GM21576 (cell line): ENCODE results near the gene SP6.

Experiments used
- ATAC-seq: cut with Tn5 transposase; IDR thresholded peaks from one replicate; pipeline ENCODE4 v1.9.1; 2021; ENCODE audit warnings: mild to moderate bottlenecking, moderate library complexity; ENCODE audit not compliant: unreplicated experiment

The SP6 gene

DNA sequence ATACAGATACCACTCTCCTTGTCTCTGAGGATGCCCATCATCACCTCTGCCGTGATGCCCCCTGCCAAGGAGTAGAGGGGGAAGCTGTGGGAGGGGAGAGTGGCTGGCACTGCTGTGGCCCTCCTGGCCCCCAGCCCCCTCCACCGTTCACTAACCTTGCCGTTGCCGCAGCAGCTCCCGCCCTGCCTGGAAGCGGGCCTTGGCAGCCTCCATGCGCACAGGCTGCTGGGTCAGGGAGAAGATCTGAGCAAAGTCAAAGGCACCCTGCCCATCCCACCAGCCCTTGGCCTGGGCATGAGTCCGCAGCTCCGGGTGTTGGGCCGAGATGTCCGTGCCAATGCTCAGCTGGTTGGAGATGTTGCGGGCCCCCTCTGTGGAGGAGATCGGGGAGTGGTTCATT is 12.3 kb downstream of the SP6 start:
- no peak for ATAC-seq

DNA sequence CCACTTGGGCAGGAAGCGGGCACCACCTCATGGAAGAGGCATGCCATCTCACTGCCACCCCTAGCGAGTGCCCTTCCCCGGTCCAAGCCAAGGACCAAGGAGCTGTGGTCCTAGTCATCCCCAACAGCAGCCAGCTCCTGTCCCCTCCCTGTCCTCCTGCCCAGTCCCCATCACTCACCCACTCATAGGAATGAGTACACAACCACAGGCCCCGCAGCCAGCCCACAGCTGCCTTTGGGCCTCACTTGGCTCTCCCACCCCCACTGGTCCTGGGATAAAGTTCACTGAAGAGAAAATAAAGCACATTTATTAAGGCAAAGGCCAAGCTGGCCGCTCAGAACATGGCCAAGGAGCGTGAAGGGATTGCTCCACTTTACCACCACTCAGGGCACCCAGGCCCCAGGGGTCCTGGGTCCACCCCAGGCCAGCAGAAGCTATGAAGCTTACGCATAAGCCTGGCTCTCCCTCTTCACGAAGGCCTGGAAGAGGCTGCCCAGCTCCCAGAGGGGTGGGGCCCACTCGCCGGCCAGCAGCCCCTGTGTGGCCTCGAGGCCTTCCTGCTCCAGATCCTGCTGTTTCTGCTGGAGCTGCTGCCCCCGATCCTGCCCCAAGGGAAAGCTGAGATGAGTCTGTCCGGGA is 13.4 kb downstream of the SP6 start:
- no peak for ATAC-seq

DNA sequence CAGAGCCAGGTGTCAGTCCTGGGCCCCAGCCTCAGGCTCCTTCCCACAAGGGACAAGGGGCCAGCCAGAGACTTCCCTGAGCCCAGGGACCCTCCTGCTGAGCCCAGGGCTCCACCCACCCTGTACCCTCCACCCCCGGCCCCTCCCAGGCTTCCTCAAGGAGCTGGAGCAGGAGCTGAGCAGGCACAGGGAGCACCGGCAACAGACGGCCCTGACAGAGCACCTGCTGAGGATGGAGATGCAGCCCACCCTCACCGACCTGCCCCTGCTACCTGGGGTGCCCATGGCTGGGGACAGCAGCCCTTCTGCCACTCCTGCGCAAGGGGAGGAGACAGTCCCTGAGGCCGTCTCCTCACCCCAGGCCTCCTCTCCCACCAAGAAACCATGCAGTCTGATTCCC is 14.4 kb downstream of the SP6 start:
- ATAC-seq = no peak

DNA sequence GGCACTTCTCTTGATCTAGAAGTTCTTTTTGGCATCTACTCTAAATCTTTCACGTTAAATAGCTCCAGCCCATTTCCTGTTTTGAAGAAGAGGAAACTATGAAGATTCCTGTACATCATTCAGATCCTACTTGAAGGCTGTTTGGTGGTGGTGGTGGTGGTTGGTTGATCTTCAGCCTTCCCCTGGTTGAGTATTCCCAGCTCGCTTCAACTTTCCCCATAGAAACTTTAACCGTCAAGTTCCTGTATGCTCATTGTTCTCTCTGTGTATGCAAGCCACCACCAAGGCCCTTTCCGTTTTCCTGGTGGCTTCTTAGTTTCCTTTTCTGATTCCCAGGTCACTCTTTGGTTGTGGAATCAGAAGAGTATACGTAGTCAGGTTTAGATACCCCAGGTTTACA is 16.2 kb downstream of the SP6 start:
- ATAC-seq = no peak

- ATAC-seq = no peak
These were observed 19.0 kb downstream of the SP6 start for GRCh38 chr17:47831934-47832327.

DNA sequence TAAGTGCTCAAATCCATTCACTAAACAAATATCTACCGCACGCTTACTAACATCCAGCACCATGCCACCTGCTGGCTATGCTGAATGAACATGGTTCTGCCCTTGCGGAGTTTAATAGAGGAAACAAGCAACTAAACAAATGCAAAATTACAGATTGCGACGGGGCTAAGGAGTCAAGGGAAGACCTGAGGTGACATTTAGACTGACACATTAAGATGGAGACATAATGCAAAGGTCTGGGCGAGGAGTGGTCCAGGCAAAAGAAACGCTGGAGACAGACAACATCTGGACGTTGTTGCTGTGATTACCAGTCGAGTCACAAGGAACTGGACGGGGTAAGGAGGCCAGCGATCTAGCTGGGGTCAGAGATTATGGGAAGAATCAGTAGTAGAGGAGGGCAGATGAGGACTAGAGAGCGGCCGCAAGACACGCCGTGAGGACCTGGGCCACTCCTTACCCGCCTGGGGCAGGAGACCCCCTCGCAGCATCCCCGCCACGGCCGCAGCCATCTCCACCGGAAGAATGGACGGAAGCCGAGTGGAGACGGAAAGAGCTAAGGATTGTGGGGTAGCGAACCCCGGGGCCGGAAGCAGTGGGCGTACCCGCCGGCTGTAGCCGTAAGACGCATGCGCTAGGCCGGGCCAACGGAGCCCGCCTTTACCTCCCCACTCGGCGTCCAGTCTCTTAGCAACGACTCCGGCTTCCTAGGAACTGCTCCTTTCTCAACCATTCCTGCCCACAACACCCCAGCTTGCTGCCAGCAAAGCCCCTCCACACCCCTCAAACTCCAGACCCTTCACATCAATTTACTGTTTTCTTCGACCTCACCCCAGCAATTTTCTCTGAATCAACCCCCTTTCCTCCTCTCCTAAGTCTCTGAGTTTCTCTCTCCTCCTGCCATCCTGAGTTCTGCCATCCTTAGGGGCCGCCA is 19.7 kb downstream of the SP6 start, which contains the start of the genes LRRC46 and MRPL10:
LRRC46 (plus strand) TSS at position 668 of the 931 bp plus-strand sequence. CDS start 320 bp downstream, outside the sequence.
MRPL10 (minus strand) TSS at position 539 of the 931 bp plus-strand sequence; CDS start at position 509, 30 bp downstream.
- ATAC-seq = peak; percentile 85

- ATAC-seq = no peak
These were observed 20.5 kb downstream of the SP6 start for GRCh38 chr17:47830396-47831002.

DNA sequence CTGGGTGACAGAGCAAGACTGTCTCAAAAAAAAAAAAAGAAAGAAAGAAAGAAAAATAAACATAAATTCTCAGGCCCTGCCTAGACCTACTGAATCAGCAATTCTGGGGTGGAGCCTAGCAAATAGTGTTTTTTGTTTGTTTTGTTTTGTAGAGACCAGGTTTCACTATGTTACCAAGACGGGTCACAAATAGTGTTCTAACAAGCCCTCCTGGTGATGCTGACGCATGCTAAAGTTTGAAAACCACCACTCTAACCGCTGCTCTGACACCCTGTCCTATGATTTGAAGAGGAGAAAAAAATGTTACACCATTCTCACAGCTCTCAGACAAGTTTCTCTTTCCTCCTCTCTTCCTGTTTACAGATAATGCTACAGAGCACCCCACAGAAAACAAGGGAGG is 21.1 kb downstream of the SP6 start:
- ATAC-seq = no peak

- no peak for ATAC-seq
These were observed 27.4 kb downstream of the SP6 start for GRCh38 chr17:47823519-47823918.

DNA sequence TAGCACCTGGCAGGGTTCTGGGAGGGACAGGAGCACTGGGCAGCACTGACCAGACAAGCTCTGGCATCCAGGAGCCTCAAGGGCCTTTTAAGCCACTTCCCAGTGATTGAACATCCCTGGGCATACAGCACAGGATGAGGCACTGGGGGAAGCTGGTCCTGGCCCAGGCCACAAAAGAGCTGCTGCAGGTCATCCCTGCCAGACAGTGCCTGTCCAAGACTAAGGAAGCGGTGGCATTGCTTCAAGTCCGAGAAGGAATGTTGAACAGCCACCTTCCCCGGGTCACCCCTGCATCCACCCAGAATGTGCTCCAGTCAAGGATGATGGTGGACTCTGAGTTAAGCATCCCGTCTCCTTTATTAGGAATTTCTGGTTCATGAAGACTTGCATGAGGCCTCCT is 28.2 kb downstream of the SP6 start:
- no peak for ATAC-seq

- peak; percentile 85 for ATAC-seq
These were observed 29.3 kb downstream of the SP6 start, which contains the start of gene OSBPL7 for GRCh38 chr17:47821424-47822391. Gene OSBPL7 (minus strand): TSS chr17:47821794. CDS start chr17:47820278, 1,516 bp downstream.

- no peak for ATAC-seq
These were observed 29.9 kb downstream of the SP6 start for GRCh38 chr17:47821031-47821423.

GRCh38 chr17:47820033-47820789 is 30.8 kb downstream of the SP6 start:
- ATAC-seq = no peak

GRCh38 chr17:47819475-47819874 is 31.5 kb downstream of the SP6 start:
- ATAC-seq = no peak

DNA sequence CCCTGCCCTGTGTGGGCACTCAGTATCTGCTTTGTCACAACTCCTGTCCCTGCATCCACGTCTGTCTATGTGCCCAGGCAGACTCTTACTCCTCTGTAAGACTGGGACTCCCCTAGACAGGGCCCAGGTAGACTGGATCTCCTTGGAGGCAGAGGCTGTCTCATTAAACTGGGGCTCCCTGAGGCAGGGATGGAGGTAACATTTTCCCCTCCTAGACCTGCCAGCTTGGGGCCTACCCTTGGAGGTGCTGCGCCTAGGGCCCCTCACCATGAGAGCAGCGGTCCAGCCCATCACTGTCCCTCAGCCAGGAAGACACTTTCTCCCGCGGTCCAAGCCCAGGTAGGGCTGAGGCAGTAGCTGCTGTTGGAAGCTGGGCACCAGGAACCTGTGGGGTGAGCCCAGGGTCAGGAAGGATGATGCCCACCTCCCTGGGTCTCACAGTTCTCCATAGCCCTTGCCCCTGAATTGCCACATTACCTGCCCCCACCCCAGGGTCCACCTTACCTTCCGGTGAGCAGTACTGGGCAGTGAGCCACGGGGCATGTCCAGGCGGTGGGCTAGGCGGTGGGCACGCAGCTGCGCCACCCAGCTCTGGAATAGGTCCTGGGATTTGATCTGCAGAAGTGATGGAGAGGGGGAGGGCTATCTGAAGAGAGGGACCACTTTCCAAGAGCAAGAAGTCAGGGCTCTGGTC is 32.8 kb downstream of the SP6 start:
- ATAC-seq = no peak

GRCh38 chr17:47816947-47817346 is 34.0 kb downstream of the SP6 start:
- no peak for ATAC-seq

DNA sequence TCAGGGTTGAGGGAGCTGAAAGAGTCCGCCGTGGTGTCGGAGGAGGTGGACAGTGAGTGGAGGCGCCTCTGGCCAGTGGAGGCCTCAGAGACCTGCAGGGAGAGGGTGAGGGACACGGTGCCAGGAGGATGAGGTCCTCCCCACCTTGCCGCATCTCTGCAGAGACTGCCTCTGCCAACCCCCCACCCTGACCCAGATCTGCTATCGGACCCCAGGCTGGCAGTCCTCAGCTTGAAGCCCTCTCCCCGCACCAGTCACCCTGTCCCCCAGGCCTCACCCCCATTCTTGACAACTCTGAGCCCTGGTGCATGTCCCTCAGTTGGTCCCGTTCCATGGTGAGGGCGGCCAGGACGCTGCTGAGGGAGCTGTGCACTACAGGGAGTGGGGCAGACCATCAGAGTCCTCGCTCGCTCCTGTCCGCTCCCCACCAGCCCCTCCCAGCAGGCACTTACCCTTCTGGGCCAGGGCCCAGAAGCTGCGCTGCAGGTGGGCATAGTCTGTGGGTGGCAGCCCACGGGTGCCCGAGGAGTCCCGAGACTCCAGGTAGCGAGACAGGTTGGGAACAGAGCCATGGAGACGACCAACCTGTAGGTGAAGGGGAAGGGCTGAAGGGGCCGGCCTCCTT is 34.7 kb downstream of the SP6 start:
- no peak for ATAC-seq

DNA sequence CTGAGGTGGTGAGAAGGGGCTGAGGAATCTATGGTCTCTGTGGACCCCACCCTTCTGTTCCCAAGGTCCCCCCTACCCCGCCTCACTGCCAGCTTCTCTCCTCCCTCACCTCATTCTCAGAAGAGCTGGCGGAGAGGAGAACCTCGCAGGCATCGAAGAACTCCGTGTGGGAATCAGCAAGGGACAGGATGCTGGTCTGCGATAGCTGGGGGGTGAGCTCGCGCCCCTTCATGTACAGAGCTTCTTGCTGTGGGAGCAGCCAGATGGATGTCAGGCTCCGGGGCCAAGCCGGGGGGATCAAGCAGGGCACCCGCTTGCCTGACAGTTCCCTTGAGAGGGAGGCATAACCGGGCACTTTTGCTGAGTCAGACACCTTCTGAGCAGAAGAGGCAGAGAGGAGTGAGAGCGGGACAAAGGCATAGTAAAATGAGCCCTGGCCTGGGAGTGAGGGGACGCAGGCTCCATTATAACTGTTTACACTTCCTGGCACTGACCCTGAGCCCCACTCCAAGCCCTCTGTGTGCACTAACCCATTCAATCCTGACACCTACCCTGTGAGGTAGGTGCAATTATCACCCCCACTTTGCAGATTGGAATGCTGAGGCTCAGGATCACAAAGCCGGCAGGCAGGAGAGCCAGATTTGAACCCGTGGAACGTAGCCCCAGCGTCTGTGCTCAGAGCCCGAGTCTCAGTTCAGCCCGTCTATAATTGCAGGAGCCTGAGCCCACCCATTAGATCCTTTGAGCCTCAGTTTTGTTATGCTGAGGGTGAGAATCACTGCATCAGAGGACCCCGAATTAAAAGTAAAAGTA is 35.7 kb downstream of the SP6 start:
- ATAC-seq = no peak
